NCI-H82 treated with DMSO at 0.1 percent for 48 hours (cell line): Measurements from ENCODE around the gene TNFRSF1A.

ENCODE experiments used
- DNase-seq: peaks from one replicate; lab custom pipeline; 2025; ENCODE audit not compliant: unreplicated experiment; lab: John Stamatoyannopoulos, UW

The TNFRSF1A gene

DNA sequence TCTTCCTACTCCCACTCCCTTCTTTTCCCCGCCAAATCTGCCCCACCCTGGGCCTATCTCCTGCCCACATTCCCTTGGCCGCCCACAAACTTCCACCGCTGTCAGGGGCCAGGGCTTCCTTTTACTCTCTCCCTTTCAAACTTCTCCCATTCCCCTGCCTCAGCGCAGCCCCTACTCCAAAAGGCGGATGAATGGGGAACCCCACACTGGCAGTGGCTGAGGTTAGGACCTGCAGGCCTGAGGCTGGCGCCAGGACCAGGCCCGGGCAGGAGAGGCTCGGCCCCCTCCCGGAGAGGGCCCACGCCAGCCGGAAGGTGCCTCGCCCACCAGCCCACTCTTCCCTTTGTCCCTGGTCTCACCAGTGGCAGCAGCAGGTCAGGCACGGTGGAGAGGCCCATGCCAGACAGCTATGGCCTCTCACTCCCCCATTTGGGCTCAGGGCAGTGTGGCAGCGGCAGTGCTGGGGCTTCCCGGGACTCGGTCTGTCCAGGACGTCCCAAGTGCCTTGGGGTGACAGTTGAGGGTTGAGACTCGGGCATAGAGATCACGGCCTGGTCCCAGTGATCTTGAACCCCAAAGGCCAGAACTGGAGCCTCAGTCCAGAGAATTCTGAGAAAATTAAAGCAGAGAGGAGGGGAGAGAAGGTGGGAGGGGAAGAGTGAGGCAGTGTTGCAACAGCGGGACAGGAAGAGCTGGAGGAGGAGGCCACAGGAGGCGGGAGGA lies at the start of gene TNFRSF1A:
TNFRSF1A (minus strand) TSS at position 660 of the 723 bp plus-strand sequence; CDS start at position 398, 262 bp downstream.
- peak; percentile 18 for DNase-seq

DNA sequence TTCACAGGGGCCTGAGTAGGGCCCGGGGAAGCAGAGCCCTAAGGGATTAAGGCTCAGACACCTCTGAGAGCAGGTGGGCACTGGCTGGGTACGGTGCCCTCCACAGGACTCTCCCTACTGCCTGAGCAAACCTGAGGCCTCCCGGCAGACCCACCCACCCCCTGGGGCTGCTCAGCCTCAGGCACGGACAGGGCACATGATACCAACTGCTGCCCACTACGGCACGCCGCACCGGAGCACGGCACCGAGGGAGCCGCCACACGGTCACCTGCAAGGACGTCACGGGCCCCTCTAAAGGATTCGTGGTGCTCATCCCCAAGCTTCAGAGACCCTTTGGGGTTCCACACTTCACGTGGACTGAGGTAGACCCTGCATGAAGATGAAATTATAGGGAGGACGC lies 49.1 kb upstream of the TNFRSF1A start:
- DNase-seq = no peak

DNA sequence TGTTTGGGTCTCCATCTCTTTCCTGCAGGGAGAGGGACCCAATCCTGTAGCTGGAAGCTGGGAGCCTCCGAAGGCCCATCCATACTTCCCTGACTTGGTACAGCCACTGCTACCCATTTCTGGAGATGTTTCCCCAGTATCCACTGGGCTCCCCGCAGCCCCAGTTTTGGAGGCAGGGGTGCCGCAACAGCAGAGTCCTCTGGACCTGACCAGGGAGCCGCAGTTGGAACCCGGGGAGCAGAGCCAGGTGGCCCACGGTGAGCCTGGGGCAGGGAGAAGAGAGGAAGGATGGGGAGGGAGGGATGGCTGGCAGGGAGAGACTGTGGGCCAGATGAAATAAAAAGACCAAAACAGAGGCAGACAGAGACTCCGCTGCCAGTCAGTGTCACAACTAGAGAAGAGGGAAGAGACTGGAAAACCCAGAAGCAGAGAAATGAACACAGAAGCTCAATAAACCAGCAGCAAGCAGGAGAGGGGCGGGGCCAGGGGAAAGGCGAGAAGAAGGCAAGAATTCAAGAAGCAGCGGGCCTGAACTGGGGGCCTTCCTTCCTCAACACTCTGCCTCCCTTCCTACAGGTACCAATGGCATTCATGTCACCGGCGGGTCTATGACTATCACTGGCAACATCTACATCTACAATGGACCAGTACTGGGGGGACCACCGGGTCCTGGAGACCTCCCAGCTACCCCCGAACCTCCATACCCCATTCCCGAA lies 48.4 kb upstream of the TNFRSF1A start:
- DNase-seq = no peak

DNA sequence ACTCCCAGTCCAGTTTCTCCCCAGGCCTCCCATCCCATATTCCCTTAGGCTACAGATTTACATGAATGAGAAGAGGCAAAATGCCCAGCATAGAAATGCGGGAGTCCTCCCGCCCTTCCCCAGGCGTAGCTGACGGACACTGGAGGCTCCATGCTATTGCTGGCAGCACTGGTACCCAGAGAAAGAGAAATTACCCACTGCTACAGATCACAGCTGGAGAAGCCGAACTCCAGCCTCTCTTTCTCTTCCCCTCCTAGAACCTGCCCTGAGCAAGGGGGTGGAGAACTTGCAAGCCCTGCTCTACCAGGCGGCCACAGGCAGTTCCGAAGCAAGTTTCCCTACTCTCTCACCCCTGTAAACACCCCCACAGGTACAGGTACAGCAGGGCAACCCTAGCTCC lies 45.7 kb upstream of the TNFRSF1A start:
- no peak for DNase-seq

DNA sequence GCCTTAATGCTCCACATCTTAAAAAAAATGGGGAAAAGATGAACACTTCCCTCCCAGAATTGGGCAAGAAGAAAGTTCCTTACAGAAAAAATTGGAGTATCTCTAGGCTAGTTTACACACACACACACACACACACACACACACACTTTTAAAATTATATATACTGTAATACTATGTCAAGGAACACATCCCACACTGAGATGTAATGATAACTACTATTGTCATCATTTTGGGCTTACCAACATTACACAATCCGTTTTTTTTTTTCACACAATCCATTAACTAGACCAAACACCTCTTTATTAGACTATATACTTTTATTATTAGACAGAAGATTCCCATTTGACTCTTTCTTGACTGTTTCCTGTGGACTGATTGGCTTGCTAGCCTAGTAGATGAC lies 44.6 kb upstream of the TNFRSF1A start:
- no peak for DNase-seq

DNA sequence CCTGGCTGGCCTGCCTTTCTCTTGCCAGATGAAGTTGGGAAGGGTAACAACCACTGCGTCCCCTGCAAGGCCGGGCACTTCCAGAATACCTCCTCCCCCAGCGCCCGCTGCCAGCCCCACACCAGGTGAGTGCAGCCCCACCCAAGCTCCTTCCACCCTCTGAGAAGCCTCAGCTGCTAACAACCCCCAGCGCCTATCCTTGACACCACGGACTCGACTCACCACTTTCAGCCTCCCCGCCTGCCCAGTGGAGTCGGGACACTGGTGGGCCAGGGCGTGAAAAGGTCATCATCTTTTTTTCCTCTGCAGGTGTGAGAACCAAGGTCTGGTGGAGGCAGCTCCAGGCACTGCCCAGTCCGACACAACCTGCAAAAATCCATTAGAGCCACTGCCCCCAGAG lies 44.2 kb upstream of the TNFRSF1A start:
- no peak for DNase-seq

DNA sequence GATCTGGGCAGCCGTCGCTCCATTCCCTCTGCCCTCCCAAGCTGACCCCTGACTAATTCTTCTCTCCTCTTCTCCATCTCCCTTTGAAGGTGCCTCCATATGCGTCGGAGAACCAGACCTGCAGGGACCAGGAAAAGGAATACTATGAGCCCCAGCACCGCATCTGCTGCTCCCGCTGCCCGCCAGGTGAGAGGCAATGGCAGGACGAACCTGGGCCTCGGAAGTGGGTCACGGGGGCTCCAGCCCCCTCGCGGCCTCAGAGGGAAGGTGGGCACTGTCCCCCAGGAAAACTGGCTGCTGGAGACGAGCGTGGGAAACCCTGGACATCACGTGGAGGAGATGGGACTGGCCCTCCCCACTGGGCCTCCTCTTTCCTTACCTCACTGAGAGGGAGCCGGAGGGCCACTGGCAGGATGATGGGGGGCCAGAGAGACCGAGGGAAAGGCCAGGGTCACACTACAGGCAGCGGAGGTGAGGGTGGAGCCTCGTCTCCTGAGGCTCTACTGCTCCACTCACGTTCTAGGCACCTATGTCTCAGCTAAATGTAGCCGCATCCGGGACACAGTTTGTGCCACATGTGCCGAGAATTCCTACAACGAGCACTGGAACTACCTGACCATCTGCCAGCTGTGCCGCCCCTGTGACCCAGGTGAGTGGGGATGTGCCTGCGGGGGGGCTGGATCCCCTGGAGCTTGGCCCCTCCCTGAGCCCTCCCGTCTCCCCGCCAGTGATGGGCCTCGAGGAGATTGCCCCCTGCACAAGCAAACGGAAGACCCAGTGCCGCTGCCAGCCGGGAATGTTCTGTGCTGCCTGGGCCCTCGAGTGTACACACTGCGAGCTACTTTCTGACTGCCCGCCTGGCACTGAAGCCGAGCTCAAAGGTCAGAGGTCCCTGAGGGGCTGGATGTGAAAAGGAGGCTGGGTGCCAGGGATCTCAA lies 42.9 kb upstream of the TNFRSF1A start:
- no peak for DNase-seq

DNA sequence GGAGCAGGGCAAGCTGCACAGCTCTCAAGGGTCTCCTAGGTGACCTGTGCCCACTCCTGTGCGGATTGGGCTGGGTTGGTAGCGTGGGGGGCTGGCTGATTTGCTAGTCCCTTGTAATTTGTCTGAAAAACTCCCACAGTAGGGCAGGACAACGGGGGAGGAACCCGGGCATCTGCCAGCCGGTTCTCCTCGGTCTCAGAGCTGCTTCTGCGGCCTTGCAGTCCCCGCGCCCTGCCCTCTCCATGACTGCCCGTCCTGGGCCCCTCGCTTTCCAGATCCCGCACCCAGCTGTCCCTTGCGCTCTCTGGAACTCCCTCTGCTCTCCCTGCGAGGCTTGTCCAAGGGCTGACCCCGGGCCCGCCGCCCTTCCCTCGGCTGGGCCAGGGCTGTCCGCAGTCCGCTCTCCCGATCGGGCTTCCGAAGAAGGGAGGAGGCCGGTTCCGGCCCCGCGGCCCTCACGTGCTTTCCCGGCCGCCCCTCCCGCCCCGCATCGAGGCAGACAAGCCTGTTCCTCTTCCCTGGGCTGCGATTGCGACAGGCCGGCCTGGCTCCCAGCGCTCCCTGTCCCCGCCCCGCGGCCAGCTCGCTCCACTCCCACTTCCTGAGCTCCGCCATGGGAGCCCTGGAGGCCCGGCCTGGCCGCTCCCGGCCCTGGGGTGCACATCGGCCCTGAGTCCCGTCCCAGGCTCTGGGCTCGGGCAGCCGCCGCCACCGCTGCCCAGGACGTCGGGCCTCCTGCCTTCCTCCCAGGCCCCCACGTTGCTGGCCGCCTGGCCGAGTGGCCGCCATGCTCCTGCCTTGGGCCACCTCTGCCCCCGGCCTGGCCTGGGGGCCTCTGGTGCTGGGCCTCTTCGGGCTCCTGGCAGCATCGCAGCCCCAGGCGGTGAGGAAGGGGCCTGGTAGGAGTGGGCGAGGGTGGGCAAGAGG lies 42.0 kb upstream of the TNFRSF1A start, which contains the start of gene LTBR:
LTBR (plus strand) TSS at position 591 of the 927 bp plus-strand sequence; CDS start at position 788, 197 bp downstream.
- DNase-seq = no peak

DNA sequence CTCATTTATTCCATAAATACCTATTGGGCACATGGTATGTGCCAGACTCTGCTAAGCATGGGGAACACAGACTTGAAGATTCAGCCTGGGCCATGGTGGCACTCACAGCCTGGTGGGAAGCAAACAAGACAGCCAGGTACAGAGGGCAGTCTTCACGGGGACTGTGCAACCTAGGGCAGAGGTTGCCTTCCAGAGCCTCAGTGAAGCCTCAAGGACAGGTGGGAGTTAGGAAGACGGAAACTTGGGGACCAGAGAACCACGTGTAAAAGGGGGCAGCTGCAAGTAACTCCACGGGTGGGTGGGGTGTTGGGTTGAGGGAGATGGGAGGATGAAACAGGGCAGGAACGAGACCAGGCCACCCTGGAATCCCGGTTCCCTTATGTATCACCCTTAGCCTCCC lies 41.1 kb upstream of the TNFRSF1A start:
- no peak for DNase-seq

DNA sequence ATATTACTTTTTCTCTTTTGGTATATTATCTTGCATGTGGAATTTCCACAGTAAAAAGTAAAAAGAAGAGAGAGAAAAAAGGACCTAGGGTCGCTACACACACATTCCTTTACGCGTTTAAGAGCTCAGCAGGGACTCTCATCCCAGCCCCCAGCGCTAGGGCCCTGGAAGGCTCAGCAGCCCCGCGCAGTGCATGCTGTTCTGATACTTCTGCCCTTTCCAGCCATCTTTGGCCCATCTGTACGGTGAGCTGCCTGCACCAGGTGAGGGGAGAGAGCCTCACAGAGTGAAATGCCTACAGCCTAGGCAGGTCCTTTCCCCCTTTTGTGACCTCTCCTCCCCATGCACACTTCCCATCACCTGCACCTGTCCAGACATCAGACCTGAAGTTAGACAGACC lies 40.5 kb upstream of the TNFRSF1A start:
- DNase-seq = no peak

DNA sequence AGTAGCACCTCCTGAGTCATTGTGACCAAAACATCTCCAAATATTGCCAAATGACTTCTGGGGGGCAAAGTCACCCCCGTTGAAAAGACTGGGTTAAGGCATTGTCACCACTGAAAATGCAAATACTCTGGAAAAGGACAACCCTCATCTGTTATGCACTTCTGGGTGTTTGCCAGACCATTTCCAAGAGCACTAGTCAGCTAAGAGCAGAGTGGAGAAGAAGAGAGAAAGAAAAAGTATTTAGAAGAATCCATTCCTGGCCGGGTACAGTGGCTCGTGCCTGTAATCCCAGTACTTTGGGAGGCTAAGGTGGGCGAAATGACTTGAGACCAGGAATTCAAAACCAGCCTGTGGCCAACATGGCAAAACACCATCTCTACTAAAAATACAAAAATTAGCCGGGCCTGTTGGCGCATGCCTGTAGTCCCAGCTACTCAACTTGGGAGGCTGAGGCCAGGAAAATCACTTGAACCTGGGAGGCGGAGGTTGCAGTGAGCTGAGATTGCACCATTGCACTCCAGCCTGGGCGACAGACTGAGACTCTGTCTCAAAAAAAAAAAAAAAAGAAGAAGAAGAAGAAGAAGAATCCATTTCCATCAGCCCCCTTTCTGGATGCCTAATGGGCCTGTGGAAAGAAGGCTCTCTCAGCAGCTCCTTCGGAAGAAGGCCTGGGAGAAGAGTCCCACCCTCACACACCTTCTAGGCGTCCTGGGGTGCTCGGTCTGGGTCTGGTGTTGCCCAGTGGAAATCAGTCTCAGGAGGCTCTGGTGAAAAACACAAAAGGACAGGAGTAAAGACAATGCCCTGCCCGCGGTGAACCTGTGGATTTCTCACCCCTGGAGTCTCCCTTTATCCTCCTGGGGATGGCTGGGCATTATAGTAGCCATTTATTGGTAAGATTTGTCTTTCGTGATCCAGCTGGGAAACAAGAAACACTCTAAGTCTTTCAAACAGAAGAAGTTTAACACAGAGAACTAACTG lies 38.6 kb upstream of the TNFRSF1A start:
- no peak for DNase-seq

DNA sequence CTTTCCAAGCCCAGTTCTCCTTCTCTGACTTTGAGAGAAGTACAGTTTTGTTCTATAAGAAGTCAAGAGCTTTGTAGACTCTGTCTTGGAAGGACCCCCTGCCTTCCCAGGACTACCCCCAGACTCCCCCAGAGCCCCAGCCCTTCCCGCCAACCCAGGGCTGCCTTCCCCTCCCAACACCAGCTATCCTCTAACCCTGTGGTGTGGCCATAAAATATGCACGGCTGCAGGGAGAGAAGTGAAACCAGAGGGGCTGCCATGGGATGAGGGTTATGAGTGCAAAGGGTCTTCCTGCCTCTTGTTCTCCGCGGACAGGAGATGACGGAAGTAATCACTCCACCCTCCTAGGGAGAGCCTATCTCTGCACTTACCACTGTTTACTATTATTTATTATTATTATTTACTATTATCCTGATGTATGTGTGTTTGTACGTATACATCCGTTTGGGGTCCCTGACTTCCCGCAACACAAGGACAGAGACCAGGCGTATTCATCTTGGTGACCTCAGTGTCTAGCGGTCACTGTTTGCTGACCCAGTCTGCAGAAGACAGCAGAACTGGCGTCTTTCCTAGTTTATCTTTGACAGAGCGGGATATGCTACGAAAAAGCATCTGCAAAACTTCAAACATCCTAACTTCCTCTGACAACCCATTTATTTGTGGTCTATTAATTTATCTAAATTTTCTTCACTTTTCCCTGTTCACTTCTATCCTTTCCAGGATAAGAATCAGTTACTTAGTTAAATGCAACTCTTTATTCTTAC lies 37.0 kb upstream of the TNFRSF1A start:
- DNase-seq = no peak

DNA sequence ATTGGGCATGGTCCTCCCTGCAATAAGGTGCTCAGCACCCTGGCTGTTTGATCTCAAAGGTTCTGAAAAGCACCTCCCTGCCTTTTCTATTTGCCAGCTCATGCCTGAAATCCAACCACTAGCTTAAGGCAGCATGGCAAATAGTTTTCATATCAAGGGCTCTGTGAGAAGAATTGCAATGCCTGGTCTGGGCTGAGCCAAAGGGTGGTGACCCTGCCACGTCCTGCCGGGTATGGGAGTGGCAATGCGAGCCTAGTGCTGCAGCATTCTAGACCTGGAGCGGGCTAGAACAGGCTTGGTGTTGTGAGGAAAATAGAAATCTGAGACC lies 35.8 kb upstream of the TNFRSF1A start:
- DNase-seq = no peak

DNA sequence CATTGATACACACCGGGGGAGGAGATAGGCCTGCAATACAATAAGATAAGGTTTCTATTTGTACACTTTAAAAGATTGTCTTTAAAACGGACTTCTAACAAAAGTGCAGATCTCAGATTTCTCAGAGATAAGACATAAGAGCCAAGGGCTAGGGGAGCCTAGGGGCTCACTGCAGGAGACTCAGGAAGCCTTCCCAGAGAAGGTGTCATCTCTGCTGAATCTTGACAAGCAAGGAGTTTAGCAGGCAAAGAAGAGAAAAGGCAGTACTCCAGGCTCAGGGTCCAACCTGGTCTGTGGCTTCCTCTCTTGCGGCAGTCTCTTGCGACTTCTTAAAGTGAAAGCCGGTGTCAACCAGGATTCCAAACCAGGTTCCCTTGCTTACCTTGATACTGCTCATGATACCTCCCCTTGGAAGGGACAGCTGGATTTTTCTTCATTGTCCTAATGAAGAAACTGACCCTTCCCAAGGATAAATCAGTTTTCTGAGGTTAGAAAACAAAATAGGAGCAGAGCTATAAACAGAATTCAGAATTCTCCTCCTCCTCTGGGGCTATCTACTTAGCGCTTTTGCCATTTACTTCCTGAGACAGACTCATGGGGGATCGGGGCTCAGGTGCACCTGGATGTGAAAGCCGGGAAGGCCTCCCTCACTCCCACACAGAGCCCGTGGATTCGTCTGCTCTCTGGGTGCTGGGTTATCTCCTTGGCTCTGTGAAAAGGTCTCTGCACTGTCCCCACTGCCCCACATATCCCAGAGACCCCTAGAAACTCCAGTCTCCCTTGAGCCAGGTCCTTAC lies 35.2 kb upstream of the TNFRSF1A start:
- no peak for DNase-seq

DNA sequence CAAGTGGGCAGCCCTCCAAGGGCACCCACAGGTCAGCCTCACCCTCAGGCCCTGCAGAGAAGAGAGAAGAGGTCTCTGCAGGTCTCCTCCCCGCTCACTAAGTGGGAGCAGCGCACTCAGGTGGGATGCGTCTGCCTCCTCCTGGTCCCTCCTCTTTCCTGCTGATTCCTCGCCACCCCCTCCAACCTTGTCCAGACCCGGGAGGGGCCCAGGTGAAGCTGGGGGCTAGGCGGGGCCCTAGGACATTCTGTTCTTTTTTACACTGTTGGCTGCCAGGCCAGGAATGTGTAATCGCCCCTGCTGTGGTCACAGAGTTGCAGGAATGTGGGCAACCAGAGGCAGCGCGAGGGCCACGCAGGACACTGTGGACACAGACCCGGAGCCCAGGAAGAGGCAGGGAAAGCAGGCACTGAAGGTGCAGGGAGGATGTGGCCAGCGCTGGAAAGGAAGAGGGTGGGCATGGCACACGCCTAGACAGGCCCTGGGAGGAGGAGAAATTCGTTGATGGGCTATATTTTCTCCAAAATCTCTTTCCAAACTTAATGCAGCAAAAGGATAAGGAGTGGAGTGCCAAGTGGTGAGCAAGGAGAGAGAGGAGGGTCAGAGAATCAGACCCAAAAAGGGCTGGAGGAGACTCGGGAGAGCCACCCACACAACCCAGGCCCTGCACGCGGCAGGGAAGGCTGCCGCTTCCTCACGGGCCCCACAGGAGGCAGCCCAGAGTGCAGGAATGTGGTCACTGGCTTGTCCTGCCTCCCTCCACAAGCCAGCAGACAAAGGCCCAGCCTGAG lies 34.4 kb upstream of the TNFRSF1A start:
- DNase-seq = no peak

DNA sequence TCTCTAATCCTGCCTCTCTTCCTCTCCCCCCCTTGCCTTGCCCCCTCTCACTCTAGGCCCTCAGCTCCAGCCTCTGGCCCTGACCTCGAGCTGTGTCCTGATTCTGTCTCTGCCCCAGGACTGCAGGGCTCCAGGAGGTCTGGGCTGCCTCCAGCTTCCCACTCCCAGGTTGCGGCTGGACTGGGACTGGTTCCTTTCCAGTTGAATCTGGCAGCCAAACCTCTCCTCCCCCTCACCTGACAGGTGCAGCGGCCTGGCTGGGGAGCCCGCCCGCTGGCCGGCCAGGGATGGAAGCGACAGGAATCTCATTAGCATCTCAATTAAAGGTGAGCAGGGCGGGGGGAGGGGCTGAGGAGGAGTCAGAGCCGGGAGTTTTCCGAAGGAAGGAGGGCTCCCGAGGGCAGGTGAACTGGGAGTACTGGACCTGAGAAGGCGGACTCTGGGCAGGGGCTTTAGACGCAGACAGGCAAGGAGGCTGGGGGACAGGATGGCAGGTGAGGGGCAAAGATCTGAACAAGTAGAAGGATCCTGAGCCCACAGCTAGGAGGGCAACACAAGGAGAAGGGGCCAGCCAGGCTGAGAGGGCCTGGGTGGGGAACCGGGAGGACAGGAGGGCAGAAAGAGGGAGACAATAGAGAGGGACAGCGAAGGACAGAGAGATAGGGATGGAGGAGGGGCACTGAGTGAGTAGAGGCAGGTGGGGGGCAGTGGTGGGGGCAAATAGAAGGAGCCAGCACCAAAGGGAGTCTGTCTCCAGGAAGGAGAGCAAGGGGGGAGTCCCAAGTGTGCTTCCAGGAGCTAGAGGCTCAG lies 33.6 kb upstream of the TNFRSF1A start, which contains the start of gene SCNN1A:
SCNN1A (minus strand) TSS at position 295 of the 810 bp plus-strand sequence. CDS start 780 bp downstream, outside the sequence.
- DNase-seq = no peak
